C4-2B (cell line): ENCODE results near the gene ATP6V1E1.

Experiments used
- ZFX ChIP-seq: fragments of 450-650 bp; IDR thresholded peaks from 2 replicates; pipeline ENCODE4 v1.6.1; 2017
- TF ChIP-seq, protein P1 (sequence below): fragments of 450-650 bp; conservative IDR thresholded peaks from 2 replicates; pipeline ENCODE4 v1.5.1; 2017; ENCODE audit warnings: mild to moderate bottlenecking

GRCh38 chr22:17603668-17604067, 24.9 kb downstream of the ATP6V1E1 start:
- TF ChIP-seq, protein P1, sequence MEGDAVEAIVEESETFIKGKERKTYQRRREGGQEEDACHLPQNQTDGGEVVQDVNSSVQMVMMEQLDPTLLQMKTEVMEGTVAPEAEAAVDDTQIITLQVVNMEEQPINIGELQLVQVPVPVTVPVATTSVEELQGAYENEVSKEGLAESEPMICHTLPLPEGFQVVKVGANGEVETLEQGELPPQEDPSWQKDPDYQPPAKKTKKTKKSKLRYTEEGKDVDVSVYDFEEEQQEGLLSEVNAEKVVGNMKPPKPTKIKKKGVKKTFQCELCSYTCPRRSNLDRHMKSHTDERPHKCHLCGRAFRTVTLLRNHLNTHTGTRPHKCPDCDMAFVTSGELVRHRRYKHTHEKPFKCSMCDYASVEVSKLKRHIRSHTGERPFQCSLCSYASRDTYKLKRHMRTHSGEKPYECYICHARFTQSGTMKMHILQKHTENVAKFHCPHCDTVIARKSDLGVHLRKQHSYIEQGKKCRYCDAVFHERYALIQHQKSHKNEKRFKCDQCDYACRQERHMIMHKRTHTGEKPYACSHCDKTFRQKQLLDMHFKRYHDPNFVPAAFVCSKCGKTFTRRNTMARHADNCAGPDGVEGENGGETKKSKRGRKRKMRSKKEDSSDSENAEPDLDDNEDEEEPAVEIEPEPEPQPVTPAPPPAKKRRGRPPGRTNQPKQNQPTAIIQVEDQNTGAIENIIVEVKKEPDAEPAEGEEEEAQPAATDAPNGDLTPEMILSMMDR, result no peak
- no peak for TF ChIP-seq ZFX
